Tibial artery (tissue), 4 donors: ENCODE results near the gene ZNF518A.

Experiments
- DNase-seq, 2 donors: peaks; one replicate each; pipeline ENCODE4 v3.0.0-alpha.2; 2019
- H3K27ac ChIP-seq, 2 donors: fragments of 200-600 bp; sonication (generic) in 1 of 2; 1 replicate in 1 of 2; 2 replicates in 1 of 2; pipeline ENCODE4 v1.5.1; 2018 to 2019; ENCODE audit warnings: mild to moderate bottlenecking in 1 of 2
- H3K27me3 ChIP-seq, 2 donors: fragments of 200-600 bp; sonication (generic) in 1 of 2; one replicate each; pipeline versions ENCODE4 v1.5.1 to v1.6.0; 2016 to 2019
- H3K36me3 ChIP-seq, 3 donors: fragments of 200-600 bp; sonication (generic) in 2 of 3; one replicate each; pipeline ENCODE4 v1.5.1; 2016 to 2019; ENCODE audit warnings: mild to moderate bottlenecking in 2 of 3
- H3K4me1 ChIP-seq, 4 donors: fragments of 200-600 bp; sonication (generic) in 2 of 4; 1 replicate in 3 of 4; 2 replicates in 1 of 4; pipeline ENCODE4 v1.5.1; 2016 to 2019
- H3K4me3 ChIP-seq, 2 donors: fragments of 200-600 bp; sonication (generic) in 1 of 2; 1 replicate in 1 of 2; 2 replicates in 1 of 2; pipeline ENCODE4 v1.5.1; 2018 to 2019; ENCODE audit warnings: mild to moderate bottlenecking in 2 of 2
- H3K9me3 ChIP-seq, 3 donors: fragments of 200-600 bp; sonication (generic) in 1 of 3; one replicate each; pipeline ENCODE4 v1.5.1; 2016 to 2019
- CTCF ChIP-seq, 2 experiments: fragments of 200-600 bp in 1 of 2; fragments of 450-650 bp in 1 of 2; IDR thresholded peaks; one replicate each; pipeline ENCODE4 v1.5.1; 2017 to 2019; ENCODE audit warnings: antibody characterized with exemption in 2 of 2, mild to moderate bottlenecking in 1 of 2, moderate library complexity in 1 of 2
- intact Hi-C: fragments of 100-400 bp; cut with DNase I; formaldehyde crosslinking; loops from one replicate; pipeline ENCODE4 v1.15.0; 2023; ENCODE audit warnings: low total_unique reads

Gene ZNF518A

GRCh38 chr10:96136810-96137209 lies 6.7 kb downstream of the ZNF518A start:
- peaks cover 38 to 59% (median 39%) of the 10 kb centered on the region in 3 donors for H3K36me3 ChIP-seq
- peaks cover 0 to under 1% (median 0%) of the 10 kb centered on the region in 4 donors for H3K4me1 ChIP-seq
- no peaks in the 10 kb centered on the region for H3K9me3 ChIP-seq
- no peak for TF ChIP-seq CTCF (IDR thresholded peaks at IDR 0.05)
- no peak for DNase-seq
- no peak overlapping the region for H3K27ac ChIP-seq
- H3K4me3 ChIP-seq = no peak overlapping the region
- H3K27me3 ChIP-seq = no peaks in the 10 kb centered on the region
- intact Hi-C loops = no loop called here

- Histone ChIP-seq H3K4me3 (no peak overlapping the region), H3K36me3 (peaks cover 43 to 65% (median 44%) of the 10 kb centered on the region in 3 donors), H3K27me3 (no peaks in the 10 kb centered on the region), H3K27ac (no peak overlapping the region), H3K9me3 (no peaks in the 10 kb centered on the region), H3K4me1 (no peaks in the 10 kb centered on the region)
- intact Hi-C loops = no loop called here
- no peak for TF ChIP-seq CTCF (IDR thresholded peaks at IDR 0.05)
- no peak for DNase-seq
Observed at GRCh38 chr10:96137567-96137966, 7.5 kb downstream of the ZNF518A start.

DNA sequence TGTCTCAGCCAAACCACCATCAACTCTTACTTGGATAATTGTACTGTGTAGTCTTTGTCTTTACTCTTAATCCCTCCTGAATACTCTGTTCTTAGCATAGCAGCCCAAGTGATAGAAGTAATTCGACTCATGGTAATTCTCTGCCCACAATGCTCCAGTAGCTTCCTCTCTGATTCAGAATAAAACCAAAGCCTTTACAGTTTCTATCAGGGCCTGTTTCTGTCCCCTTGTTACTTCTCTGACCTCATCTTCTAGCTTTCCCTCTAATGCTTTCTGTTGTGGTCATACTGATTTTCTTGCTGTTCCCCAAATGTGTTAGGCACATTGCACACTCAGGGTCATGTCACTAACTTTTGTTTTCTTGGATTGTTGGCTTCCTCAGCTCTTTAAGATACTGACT lies 8.0 kb downstream of the ZNF518A start:
- H3K27ac ChIP-seq = no peak overlapping the region
- no peaks in the 10 kb centered on the region for H3K27me3 ChIP-seq
- intact Hi-C loops = no loop called here
- no peaks in the 10 kb centered on the region for H3K4me1 ChIP-seq
- no peak for DNase-seq
- no peaks in the 10 kb centered on the region for H3K9me3 ChIP-seq
- no peak overlapping the region for H3K4me3 ChIP-seq
- H3K36me3 ChIP-seq = peaks cover 49 to 71% (median 50%) of the 10 kb centered on the region in 3 donors
- TF ChIP-seq CTCF (IDR thresholded peaks at IDR 0.05) = no peak

GRCh38 chr10:96152437-96152836 lies 22.3 kb downstream of the ZNF518A start:
- no peak overlapping the region for H3K4me3 ChIP-seq
- no peak overlapping the region for H3K27ac ChIP-seq
- no peaks in the 10 kb centered on the region for H3K27me3 ChIP-seq
- intact Hi-C loops = no loop called here
- TF ChIP-seq CTCF (IDR thresholded peaks at IDR 0.05) = no peak
- peaks cover 60 to 89% (median 79%) of the 10 kb centered on the region in 3 donors for H3K36me3 ChIP-seq
- no peaks in the 10 kb centered on the region for H3K4me1 ChIP-seq
- DNase-seq = no peak
- no peaks in the 10 kb centered on the region for H3K9me3 ChIP-seq

- Histone ChIP-seq H3K4me1 (no peaks in the 10 kb centered on the region), H3K9me3 (no peaks in the 10 kb centered on the region), H3K4me3 (no peak overlapping the region), H3K36me3 (peaks cover 62 to 89% (median 84%) of the 10 kb centered on the region in 3 donors), H3K27me3 (no peaks in the 10 kb centered on the region), H3K27ac (no peak overlapping the region)
- no peak for DNase-seq
- intact Hi-C loops = no loop called here
- TF ChIP-seq CTCF (IDR thresholded peaks at IDR 0.05) = no peak
Observed at GRCh38 chr10:96153070-96153469, 23.0 kb downstream of the ZNF518A start.

DNA sequence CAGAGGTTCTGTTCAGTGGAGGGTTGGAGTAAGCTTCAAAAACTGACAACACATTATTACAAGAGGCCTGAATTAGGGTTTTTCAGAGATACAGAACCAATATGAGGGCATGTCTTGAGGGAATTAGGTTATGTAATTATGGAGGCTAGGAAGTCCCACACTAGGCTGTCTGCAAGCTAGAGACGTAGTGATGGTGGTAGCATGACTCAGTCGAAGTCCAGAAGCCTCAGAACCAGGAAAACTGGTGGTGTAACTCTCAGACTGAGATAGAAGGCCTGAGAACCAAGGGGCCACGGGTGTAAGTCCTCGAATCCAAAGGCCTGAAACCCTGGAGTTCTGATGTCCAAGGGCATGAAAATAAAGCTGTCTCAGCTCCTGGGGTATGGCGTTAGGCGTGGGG lies 35.6 kb downstream of the ZNF518A start:
- Histone ChIP-seq H3K27me3 (no peaks in the 10 kb centered on the region), H3K4me1 (no peaks in the 10 kb centered on the region), H3K4me3 (no peak overlapping the region), H3K27ac (no peak overlapping the region), H3K9me3 (peaks cover 0 to 43% (median 13%) of the 10 kb centered on the region in 3 donors), H3K36me3 (peaks cover 0 to 17% (median 5%) of the 10 kb centered on the region in 3 donors)
- no peak for DNase-seq
- intact Hi-C loops = no loop called here
- TF ChIP-seq CTCF (IDR thresholded peaks at IDR 0.05) = no peak
